Measurements from ENCODE around the gene NCOA1.

DNA sequence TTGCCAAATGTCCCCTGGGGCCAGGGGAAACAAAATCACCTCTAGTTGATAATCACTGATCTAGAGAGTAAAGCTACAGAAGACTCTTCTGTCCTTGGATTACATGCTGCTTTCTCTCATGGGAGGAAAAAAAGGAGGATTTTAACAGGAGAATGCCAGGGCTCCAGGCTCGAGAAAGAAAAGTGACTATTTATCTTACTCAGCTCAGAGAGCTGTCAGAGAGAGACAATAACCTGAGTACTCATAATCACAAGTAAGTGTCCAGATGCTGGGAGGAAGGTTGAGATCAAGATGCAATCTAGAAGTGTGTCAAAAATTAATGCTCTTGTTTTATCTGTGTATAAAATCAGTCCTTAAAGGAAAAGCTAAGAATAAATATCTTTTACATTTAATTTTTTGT is 168.8 kb downstream of the NCOA1 start:
- TF ChIP-seq NFIC (IDR thresholded peaks at IDR 0.05; ENCODE audit: borderline replicate concordance), result no peak
- TF ChIP-seq RFX5 (IDR thresholded peaks at IDR 0.05; ENCODE audit: low read length), result no peak; the same call in 1 of the 2 replicates
- TF ChIP-seq, protein P1, sequence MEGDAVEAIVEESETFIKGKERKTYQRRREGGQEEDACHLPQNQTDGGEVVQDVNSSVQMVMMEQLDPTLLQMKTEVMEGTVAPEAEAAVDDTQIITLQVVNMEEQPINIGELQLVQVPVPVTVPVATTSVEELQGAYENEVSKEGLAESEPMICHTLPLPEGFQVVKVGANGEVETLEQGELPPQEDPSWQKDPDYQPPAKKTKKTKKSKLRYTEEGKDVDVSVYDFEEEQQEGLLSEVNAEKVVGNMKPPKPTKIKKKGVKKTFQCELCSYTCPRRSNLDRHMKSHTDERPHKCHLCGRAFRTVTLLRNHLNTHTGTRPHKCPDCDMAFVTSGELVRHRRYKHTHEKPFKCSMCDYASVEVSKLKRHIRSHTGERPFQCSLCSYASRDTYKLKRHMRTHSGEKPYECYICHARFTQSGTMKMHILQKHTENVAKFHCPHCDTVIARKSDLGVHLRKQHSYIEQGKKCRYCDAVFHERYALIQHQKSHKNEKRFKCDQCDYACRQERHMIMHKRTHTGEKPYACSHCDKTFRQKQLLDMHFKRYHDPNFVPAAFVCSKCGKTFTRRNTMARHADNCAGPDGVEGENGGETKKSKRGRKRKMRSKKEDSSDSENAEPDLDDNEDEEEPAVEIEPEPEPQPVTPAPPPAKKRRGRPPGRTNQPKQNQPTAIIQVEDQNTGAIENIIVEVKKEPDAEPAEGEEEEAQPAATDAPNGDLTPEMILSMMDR (IDR thresholded peaks at IDR 0.05), result no peak
